Measurements from ENCODE around the gene CYTH4. TPM values are rescaled to one million over a fixed set of nuclear protein-coding genes. Genes with fewer than 3 reads are reported as not detected.

Gene CYTH4
- polyA plus RNA-seq, 4 donors: 1.1 to 5.4 (median 3.6) TPM

GRCh38 chr22:37288521-37288920, 6.2 kb downstream of the CYTH4 start:
- Histone ChIP-seq H3K27ac (ENCODE audit: low read depth in 1 of 3, low read length in 2 of 3) (no peak overlapping the region), H3K4me1 (ENCODE audit: control insufficient read depth in 3 of 3, insufficient read depth in 2 of 3, low read depth in 1 of 3, low read length in 2 of 3) (no peaks in the 10 kb centered on the region), H3K4me3 (ENCODE audit: low read depth in 1 of 3, low read length in 3 of 3) (no peak overlapping the region), H3K9me3 (ENCODE audit: control insufficient read depth in 2 of 2, insufficient read depth in 1 of 2, low read depth in 1 of 2, low read length in 1 of 2) (peaks cover 0 to 5% of the 10 kb centered on the region in 2 donors), H3K36me3 (ENCODE audit: control insufficient read depth in 3 of 3, insufficient read depth in 2 of 3, low read depth in 1 of 3, low read length in 3 of 3) (no peaks in the 10 kb centered on the region), H3K27me3 (ENCODE audit: control insufficient read depth in 3 of 3, insufficient read depth in 3 of 3, low read length in 3 of 3) (peaks cover 0 to 6% (median 0%) of the 10 kb centered on the region in 3 donors)
- DNase-seq: no peak
- WGBS, 3 donors: 85 to 91% (median 89%) methylated on average over 7 of the region's 7 CpGs
- FAIRE-seq: no peak

DNA sequence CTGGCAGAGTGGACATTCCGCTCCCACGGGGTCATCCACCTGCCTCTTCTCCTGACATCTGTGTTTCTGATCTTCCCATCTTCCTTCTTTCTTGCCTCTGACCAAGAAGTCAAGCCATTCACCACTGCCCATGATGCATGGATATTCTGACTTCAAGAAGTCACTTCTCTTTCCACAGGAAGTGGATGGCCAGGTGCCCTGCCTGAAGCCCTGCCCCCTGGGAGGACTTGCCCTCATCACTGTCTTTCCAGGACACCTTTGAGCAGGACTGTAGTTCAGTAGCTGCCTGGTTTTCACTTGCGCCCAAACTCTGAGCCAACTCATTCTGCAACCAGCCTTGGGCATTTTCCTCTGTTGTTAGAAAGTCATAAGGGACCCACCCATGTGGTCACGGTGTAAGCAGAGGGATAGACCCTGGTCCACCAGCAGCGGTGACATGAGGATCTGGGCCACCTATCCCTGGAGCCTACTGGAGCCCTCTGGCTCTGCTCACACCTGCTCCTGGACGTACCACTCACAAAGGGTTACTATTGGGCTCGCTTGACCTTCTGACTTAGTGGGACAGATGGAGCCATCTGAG, 6.9 kb downstream of the CYTH4 start:
- FAIRE-seq: no peak
- 85 to 89% (median 86%) methylated on average over 7 of the region's 7 CpGs for WGBS, 3 donors
- H3K4me1 ChIP-seq (ENCODE audit: control insufficient read depth in 3 of 3, insufficient read depth in 2 of 3, low read depth in 1 of 3, low read length in 2 of 3): no peaks in the 10 kb centered on the region
- DNase-seq: no peak
- H3K36me3 ChIP-seq (ENCODE audit: control insufficient read depth in 3 of 3, insufficient read depth in 2 of 3, low read depth in 1 of 3, low read length in 3 of 3): no peaks in the 10 kb centered on the region
- peaks cover 0 to 5% of the 10 kb centered on the region in 2 donors for H3K9me3 ChIP-seq (ENCODE audit: control insufficient read depth in 2 of 2, insufficient read depth in 1 of 2, low read depth in 1 of 2, low read length in 1 of 2)
- H3K4me3 ChIP-seq (ENCODE audit: low read depth in 1 of 3, low read length in 3 of 3): no peak overlapping the region
- H3K27ac ChIP-seq (ENCODE audit: low read depth in 1 of 3, low read length in 2 of 3): no peak overlapping the region
- peaks cover 0 to 6% (median 0%) of the 10 kb centered on the region in 3 donors for H3K27me3 ChIP-seq (ENCODE audit: control insufficient read depth in 3 of 3, insufficient read depth in 3 of 3, low read length in 3 of 3)

- H3K4me3 ChIP-seq (ENCODE audit: low read depth in 1 of 3, low read length in 3 of 3): no peak overlapping the region
- H3K36me3 ChIP-seq (ENCODE audit: control insufficient read depth in 3 of 3, insufficient read depth in 2 of 3, low read depth in 1 of 3, low read length in 3 of 3): no peaks in the 10 kb centered on the region
- H3K4me1 ChIP-seq (ENCODE audit: control insufficient read depth in 3 of 3, insufficient read depth in 2 of 3, low read depth in 1 of 3, low read length in 2 of 3): no peaks in the 10 kb centered on the region
- 35 to 54% (median 49%) methylated on average over 7 of the region's 7 CpGs for WGBS, 3 donors
- no peak for DNase-seq
- peaks cover 0 to 6% (median 0%) of the 10 kb centered on the region in 3 donors for H3K27me3 ChIP-seq (ENCODE audit: control insufficient read depth in 3 of 3, insufficient read depth in 3 of 3, low read length in 3 of 3)
- peaks cover 0 to 5% of the 10 kb centered on the region in 2 donors for H3K9me3 ChIP-seq (ENCODE audit: control insufficient read depth in 2 of 2, insufficient read depth in 1 of 2, low read depth in 1 of 2, low read length in 1 of 2)
- H3K27ac ChIP-seq (ENCODE audit: low read depth in 1 of 3, low read length in 2 of 3): no peak overlapping the region
- no peak for FAIRE-seq
Observed at GRCh38 chr22:37290737-37291136, 8.4 kb downstream of the CYTH4 start.

GRCh38 chr22:37291559-37292298, 9.4 kb downstream of the CYTH4 start:
- 88 to 94% (median 94%) methylated on average over 5 of the region's 5 CpGs for WGBS, 3 donors
- no peaks in the 10 kb centered on the region for H3K4me1 ChIP-seq (ENCODE audit: control insufficient read depth in 3 of 3, insufficient read depth in 2 of 3, low read depth in 1 of 3, low read length in 2 of 3)
- H3K27ac ChIP-seq (ENCODE audit: low read depth in 1 of 3, low read length in 2 of 3): no peak overlapping the region
- FAIRE-seq: no peak
- H3K36me3 ChIP-seq (ENCODE audit: control insufficient read depth in 3 of 3, insufficient read depth in 2 of 3, low read depth in 1 of 3, low read length in 3 of 3): no peaks in the 10 kb centered on the region
- no peak overlapping the region for H3K4me3 ChIP-seq (ENCODE audit: low read depth in 1 of 3, low read length in 3 of 3)
- no peak for DNase-seq
- peaks cover 0 to 6% (median 0%) of the 10 kb centered on the region in 3 donors for H3K27me3 ChIP-seq (ENCODE audit: control insufficient read depth in 3 of 3, insufficient read depth in 3 of 3, low read length in 3 of 3)
- H3K9me3 ChIP-seq (ENCODE audit: control insufficient read depth in 2 of 2, insufficient read depth in 1 of 2, low read depth in 1 of 2, low read length in 1 of 2): peaks cover 0 to 5% of the 10 kb centered on the region in 2 donors

- H3K36me3 ChIP-seq (ENCODE audit: control insufficient read depth in 3 of 3, insufficient read depth in 2 of 3, low read depth in 1 of 3, low read length in 3 of 3): no peaks in the 10 kb centered on the region
- FAIRE-seq (no peak), DNase-seq (no peak)
- H3K9me3 ChIP-seq (ENCODE audit: control insufficient read depth in 2 of 2, insufficient read depth in 1 of 2, low read depth in 1 of 2, low read length in 1 of 2): peaks cover 0 to 5% of the 10 kb centered on the region in 2 donors
- no peaks in the 10 kb centered on the region for H3K4me1 ChIP-seq (ENCODE audit: control insufficient read depth in 3 of 3, insufficient read depth in 2 of 3, low read depth in 1 of 3, low read length in 2 of 3)
- no peak overlapping the region for H3K4me3 ChIP-seq (ENCODE audit: low read depth in 1 of 3, low read length in 3 of 3)
- 71 to 83% (median 77%) methylated on average over 12 to 13 of the region's 13 CpGs for WGBS, 3 donors
- no peak overlapping the region for H3K27ac ChIP-seq (ENCODE audit: low read depth in 1 of 3, low read length in 2 of 3)
- peaks cover 0 to under 1% (median 0%) of the 10 kb centered on the region in 3 donors for H3K27me3 ChIP-seq (ENCODE audit: control insufficient read depth in 3 of 3, insufficient read depth in 3 of 3, low read length in 3 of 3)
Observed at GRCh38 chr22:37292641-37293040, 10.3 kb downstream of the CYTH4 start.

GRCh38 chr22:37293172-37293571, 10.9 kb downstream of the CYTH4 start:
- Histone ChIP-seq H3K36me3 (ENCODE audit: control insufficient read depth in 3 of 3, insufficient read depth in 2 of 3, low read depth in 1 of 3, low read length in 3 of 3) (no peaks in the 10 kb centered on the region), H3K27ac (ENCODE audit: low read depth in 1 of 3, low read length in 2 of 3) (no peak overlapping the region), H3K4me3 (ENCODE audit: low read depth in 1 of 3, low read length in 3 of 3) (no peak overlapping the region), H3K4me1 (ENCODE audit: control insufficient read depth in 3 of 3, insufficient read depth in 2 of 3, low read depth in 1 of 3, low read length in 2 of 3) (no peaks in the 10 kb centered on the region), H3K27me3 (ENCODE audit: control insufficient read depth in 3 of 3, insufficient read depth in 3 of 3, low read length in 3 of 3) (no peaks in the 10 kb centered on the region), H3K9me3 (ENCODE audit: control insufficient read depth in 2 of 2, insufficient read depth in 1 of 2, low read depth in 1 of 2, low read length in 1 of 2) (peaks cover 0 to 5% of the 10 kb centered on the region in 2 donors)
- no peak for DNase-seq
- no peak for FAIRE-seq
- 71 to 92% (median 84%) methylated on average over 3 of the region's 3 CpGs for WGBS, 3 donors

GRCh38 chr22:37294747-37295146, 12.4 kb downstream of the CYTH4 start:
- FAIRE-seq: no peak
- peaks cover 0 to 5% of the 10 kb centered on the region in 2 donors for H3K9me3 ChIP-seq (ENCODE audit: control insufficient read depth in 2 of 2, insufficient read depth in 1 of 2, low read depth in 1 of 2, low read length in 1 of 2)
- no peak overlapping the region for H3K27ac ChIP-seq (ENCODE audit: low read depth in 1 of 3, low read length in 2 of 3)
- no peaks in the 10 kb centered on the region for H3K4me1 ChIP-seq (ENCODE audit: control insufficient read depth in 3 of 3, insufficient read depth in 2 of 3, low read depth in 1 of 3, low read length in 2 of 3)
- DNase-seq: no peak
- WGBS, 3 donors: 39 to 70% (median 62%) methylated on average over 7 to 9 of the region's 9 CpGs
- H3K27me3 ChIP-seq (ENCODE audit: control insufficient read depth in 3 of 3, insufficient read depth in 3 of 3, low read length in 3 of 3): no peaks in the 10 kb centered on the region
- no peak overlapping the region for H3K4me3 ChIP-seq (ENCODE audit: low read depth in 1 of 3, low read length in 3 of 3)
- H3K36me3 ChIP-seq (ENCODE audit: control insufficient read depth in 3 of 3, insufficient read depth in 2 of 3, low read depth in 1 of 3, low read length in 3 of 3): peaks cover 0 to 2% (median 0%) of the 10 kb centered on the region in 3 donors

GRCh38 chr22:37295213-37295886, 13.0 kb downstream of the CYTH4 start:
- no peaks in the 10 kb centered on the region for H3K27me3 ChIP-seq (ENCODE audit: control insufficient read depth in 3 of 3, insufficient read depth in 3 of 3, low read length in 3 of 3)
- no peak for FAIRE-seq
- H3K4me1 ChIP-seq (ENCODE audit: control insufficient read depth in 3 of 3, insufficient read depth in 2 of 3, low read depth in 1 of 3, low read length in 2 of 3): no peaks in the 10 kb centered on the region
- peaks cover 0 to 2% (median 0%) of the 10 kb centered on the region in 3 donors for H3K36me3 ChIP-seq (ENCODE audit: control insufficient read depth in 3 of 3, insufficient read depth in 2 of 3, low read depth in 1 of 3, low read length in 3 of 3)
- H3K9me3 ChIP-seq (ENCODE audit: control insufficient read depth in 2 of 2, insufficient read depth in 1 of 2, low read depth in 1 of 2, low read length in 1 of 2): peaks cover 0 to 5% of the 10 kb centered on the region in 2 donors
- H3K27ac ChIP-seq (ENCODE audit: low read depth in 1 of 3, low read length in 2 of 3): no peak overlapping the region
- DNase-seq: no peak
- WGBS, 3 donors: 56 to 65% (median 64%) methylated on average over 16 to 18 of the region's 18 CpGs
- H3K4me3 ChIP-seq (ENCODE audit: low read depth in 1 of 3, low read length in 3 of 3): no peak overlapping the region
